Motor neuron (in vitro differentiated cells): ENCODE results near the gene SGMS1. TPM values are rescaled to one million over a fixed set of nuclear protein-coding genes. Genes with fewer than 3 reads are reported as not detected.
"Not testable (repeated sequence)": the region's sequence is repeated elsewhere in the genome, so short reads cannot be mapped to it uniquely, and the experiment has no call there.

Experiments
- ATAC-seq, 8 experiments: fragments of 200-7000 bp; cut with Tn5 transposase; replicated peaks in 6 of 8; 2 replicates each; pipeline ENCODE4 v1.8.0; 2021; ENCODE audit warnings: mild to moderate bottlenecking in 8 of 8, moderate library complexity in 8 of 8
- H3K27ac ChIP-seq, 2 donors: fragments of 250-450 bp; sonication (Bioruptor Pico); 2 replicates each; pipeline ENCODE4 v1.9.0; 2021; ENCODE audit warnings: antibody characterized with exemption in 2 of 2, mild to moderate bottlenecking in 2 of 2, moderate library complexity in 1 of 2
- H3K4me1 ChIP-seq, 2 donors: fragments of 250-450 bp; sonication (Bioruptor Pico); replicated peaks in 1 of 2; 2 replicates each; pipeline ENCODE4 v1.6.1; 2021; ENCODE audit warnings: antibody characterized with exemption in 2 of 2, mild to moderate bottlenecking in 2 of 2, moderate library complexity in 1 of 2
- H3K4me3 ChIP-seq, 5 donors: fragments of 250-450 bp; sonication (Bioruptor Pico); 2 replicates each; pipeline ENCODE4 v1.9.0; 2021; ENCODE audit warnings: antibody characterized with exemption in 5 of 5, mild to moderate bottlenecking in 5 of 5, moderate library complexity in 4 of 5
- WGBS, 10 experiments: fragments of 450-650 bp; shearing (Covaris generic); methylation state at CpG; one replicate each; pipeline ENCODE4 v1.0.0; 2022; 5-methylcytosine and 5-hydroxymethylcytosine counted together
- in situ Hi-C, 9 experiments: fragments of 400-800 bp; cut with MboI; loops; one replicate each; pipeline ENCODE4 v1.15.0; 2021; ENCODE audit warnings: low sequenced_read_pairs in 9 of 9, low pct_unique_long_range_greater_than_20kb in 2 of 9; ENCODE audit not compliant: unreplicated experiment in 9 of 9
- total RNA-seq, 8 experiments: library from RNA; unstranded; fragments of 300-600 nt; gene quantifications; 2 replicates each; pipeline versions ENCODE4 v1.2.3 to v1.2.4, GENCODE V29; 2022

Gene SGMS1
- total RNA-seq, 8 experiments from 2014 or later: 8.5 to 31.0 (median 19.8) TPM

DNA sequence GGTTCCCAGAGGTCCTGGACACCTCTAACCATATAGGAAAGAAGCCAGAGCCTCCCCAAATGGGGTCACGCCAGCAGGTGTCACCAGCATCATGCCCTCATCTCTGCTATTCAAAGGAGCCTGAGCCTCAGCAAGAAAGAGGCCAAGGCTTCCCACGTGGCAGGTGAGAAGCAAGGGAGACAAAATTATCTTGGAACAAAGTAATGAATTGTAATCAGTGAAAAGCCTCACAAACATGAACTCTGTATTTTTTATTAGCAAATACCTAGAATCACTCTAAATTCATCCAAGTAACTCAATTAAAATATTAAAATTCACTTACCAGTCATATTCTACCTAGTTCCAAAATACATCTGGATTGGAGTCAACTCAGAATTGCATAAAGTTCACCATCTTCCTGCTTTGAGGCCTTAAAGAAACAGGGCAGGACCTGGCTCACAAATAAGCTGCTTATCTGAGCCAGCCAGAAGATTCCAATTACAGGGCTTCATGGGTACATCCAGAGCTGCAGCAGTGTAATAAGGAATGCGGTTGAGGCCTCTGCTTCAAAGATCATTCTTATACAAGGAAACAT lies 68.7 kb downstream of the SGMS1 start:
- Histone ChIP-seq H3K27ac (no peak overlapping the region), H3K4me3 (no peak overlapping the region), H3K4me1 (peaks cover 0 to 3% of the 10 kb centered on the region in 2 donors)
- ATAC-seq: peak in 3 of 8 experiments; percentile 35 to 65 (median 65)
- WGBS, 10 experiments: 0 to 100% (median 74%) methylated on average over 1 to 3 of the region's 3 CpGs; no CpG with 5 or more reads in 2 of the 10 experiments
- in situ Hi-C loops: no loop called here

GRCh38 chr10:50554376-50554994 lies 69.3 kb downstream of the SGMS1 start:
- in situ Hi-C loops: no loop called here
- no peak for ATAC-seq
- H3K4me3 ChIP-seq: no peak overlapping the region
- no peak overlapping the region for H3K27ac ChIP-seq
- H3K4me1 ChIP-seq: peaks cover 0 to 3% of the 10 kb centered on the region in 2 donors
- WGBS, 10 experiments: 45 to 79% (median 60%) methylated on average over 1 to 4 of the region's 4 CpGs; no CpG with 5 or more reads in 1 of the 10 experiments

DNA sequence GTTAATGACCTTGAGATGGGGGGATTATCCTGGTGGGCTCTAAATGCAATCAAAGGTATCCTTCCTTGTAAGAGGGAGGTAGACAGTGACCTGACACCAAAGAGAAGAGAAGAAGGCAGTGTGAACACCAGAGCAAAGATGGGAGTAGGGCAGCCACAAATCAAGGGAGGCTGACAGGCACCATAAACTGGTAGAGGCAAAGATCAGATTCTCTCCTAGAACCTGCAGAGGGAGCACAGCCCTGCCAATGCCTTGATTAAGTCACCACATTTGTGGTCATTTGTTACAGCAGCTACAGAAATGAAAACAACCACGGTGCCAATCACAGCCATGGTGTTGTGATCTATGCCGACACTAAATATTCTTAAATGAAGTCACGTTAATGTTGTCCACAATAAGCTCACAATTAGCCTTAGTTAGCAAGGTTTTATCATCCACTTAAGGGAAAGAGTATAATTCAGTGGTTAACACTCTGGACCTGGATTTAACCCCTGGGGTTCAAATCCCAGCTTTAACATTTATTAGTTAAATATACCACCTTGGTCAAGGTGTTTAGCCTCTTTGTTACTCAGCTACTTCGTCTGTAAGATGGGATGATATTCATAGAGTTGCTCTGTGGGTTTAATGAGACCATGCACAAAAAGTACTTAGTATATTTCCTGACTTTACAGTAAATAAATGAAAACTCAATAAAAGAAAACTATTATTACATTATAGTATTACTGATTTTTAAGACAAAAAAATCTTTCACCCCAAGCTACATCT lies 70.8 kb downstream of the SGMS1 start:
- H3K27ac ChIP-seq: no peak overlapping the region
- H3K4me3 ChIP-seq: no peak overlapping the region
- no peaks in the 10 kb centered on the region for H3K4me1 ChIP-seq
- in situ Hi-C loops: no loop called here
- WGBS, 10 experiments: 77 to 100% (median 83%) methylated on average over 1 to 4 of the region's 4 CpGs; no CpG with 5 or more reads in 2 of the 10 experiments
- ATAC-seq: peak in 2 of 8 experiments; percentile 26 to 33

- 0 to 100% (median 92%) methylated on average over 1 to 4 of the region's 4 CpGs; no CpG with 5 or more reads in 2 of the 10 experiments for WGBS, 10 experiments
- ATAC-seq: peak in 1 of 8 experiments; percentile 18
- Histone ChIP-seq H3K27ac (no peak overlapping the region), H3K4me3 (no peak overlapping the region), H3K4me1 (no peaks in the 10 kb centered on the region)
- in situ Hi-C loops: no loop called here
These were observed 71.4 kb downstream of the SGMS1 start for GRCh38 chr10:50552308-50552707.

- Histone ChIP-seq H3K27ac (no peak overlapping the region), H3K4me3 (no peak overlapping the region), H3K4me1 (no peaks in the 10 kb centered on the region)
- WGBS, 10 experiments: 94 to 100% (median 100%) methylated on average over 1 to 2 of the region's 2 CpGs; no CpG with 5 or more reads in 2 of the 10 experiments
- in situ Hi-C loops: no loop called here
- no peak for ATAC-seq
These were observed 71.9 kb downstream of the SGMS1 start for GRCh38 chr10:50551894-50552293.

DNA sequence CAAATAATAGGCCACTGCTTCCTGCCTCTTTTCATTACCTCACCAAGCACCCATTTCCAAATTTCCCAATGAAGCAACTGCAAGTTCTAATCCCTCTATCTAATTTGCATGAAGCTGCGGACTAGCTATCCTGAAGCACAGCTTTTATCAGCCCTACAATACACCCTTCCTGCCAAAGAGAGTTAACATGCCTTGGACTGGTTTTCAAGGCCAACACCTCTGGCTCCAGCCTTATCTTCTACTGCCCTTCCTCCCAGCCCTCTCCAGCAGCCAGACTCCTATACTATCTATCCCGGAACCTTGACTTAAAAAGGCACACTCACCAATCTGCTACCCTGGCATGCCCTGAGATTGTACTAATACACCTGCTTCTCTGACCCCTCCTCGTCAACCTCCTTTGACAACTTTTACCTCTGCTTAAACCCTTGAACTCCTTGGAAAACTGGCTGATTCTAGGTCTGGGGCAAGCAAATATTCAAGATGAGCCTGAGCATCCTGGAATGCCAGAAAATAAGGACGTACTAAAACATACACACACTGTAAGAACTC lies 73.4 kb downstream of the SGMS1 start:
- Histone ChIP-seq H3K4me3 (no peak overlapping the region), H3K27ac (no peak overlapping the region), H3K4me1 (no peaks in the 10 kb centered on the region)
- 43 to 94% (median 78%) methylated on average over 1 to 4 of the region's 4 CpGs; no CpG with 5 or more reads in 2 of the 10 experiments for WGBS, 10 experiments
- ATAC-seq: peak in 3 of 8 experiments; percentile 63 to 68 (median 64)
- in situ Hi-C loops: no loop called here

- H3K4me1 ChIP-seq, in situ Hi-C loops, H3K4me3 ChIP-seq, ATAC-seq, H3K27ac ChIP-seq: not testable (repeated sequence)
- 45 to 100% (median 84%) methylated on average over 1 to 3 of the region's 3 CpGs; no CpG with 5 or more reads in 2 of the 10 experiments for WGBS, 10 experiments
These were observed 74.6 kb downstream of the SGMS1 start for GRCh38 chr10:50549186-50549585.

DNA sequence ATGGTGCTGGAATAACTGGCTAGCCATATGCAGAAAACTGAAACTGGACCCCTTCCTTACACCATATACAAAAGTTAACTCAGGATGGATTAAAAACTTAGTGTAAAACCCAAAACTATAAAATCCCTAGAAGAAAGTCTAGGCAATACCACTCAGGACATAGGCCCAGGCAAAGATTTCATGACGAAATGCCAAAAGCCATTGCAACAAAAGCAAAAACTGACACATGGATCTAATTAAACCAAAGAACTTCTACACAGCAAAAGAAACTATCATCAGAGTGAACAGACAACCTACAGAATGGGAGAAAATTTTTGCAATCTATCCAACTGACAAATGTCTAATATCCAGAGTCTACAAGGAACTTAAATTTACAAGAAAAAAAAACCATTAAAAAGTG lies 75.3 kb downstream of the SGMS1 start:
- in situ Hi-C loops, H3K27ac ChIP-seq, H3K4me3 ChIP-seq, H3K4me1 ChIP-seq, ATAC-seq: not testable (repeated sequence)
- WGBS, 10 experiments: 40 to 100% (median 80%) methylated on average over 1 of the region's 1 CpG; no CpG with 5 or more reads in 1 of the 10 experiments

- no CpG with 5 or more reads among the region's 1 CpG for WGBS, 10 experiments
These were observed 77.5 kb downstream of the SGMS1 start for GRCh38 chr10:50546287-50546686.

GRCh38 chr10:50545846-50546245 lies 77.9 kb downstream of the SGMS1 start:
- in situ Hi-C loops: no loop called here
- no peak for ATAC-seq
- WGBS, 10 experiments: 0 to 100% (median 83%) methylated on average over 1 of the region's 1 CpG; no CpG with 5 or more reads in 4 of the 10 experiments
- no peaks in the 10 kb centered on the region for H3K4me1 ChIP-seq
- no peak overlapping the region for H3K27ac ChIP-seq
- no peak overlapping the region for H3K4me3 ChIP-seq

More at GRCh38 chr10:50546287-50546686, 77.5 kb downstream of the SGMS1 start:
- H3K4me1 ChIP-seq, H3K27ac ChIP-seq, in situ Hi-C loops, ATAC-seq, H3K4me3 ChIP-seq: not testable (repeated sequence)

DNA sequence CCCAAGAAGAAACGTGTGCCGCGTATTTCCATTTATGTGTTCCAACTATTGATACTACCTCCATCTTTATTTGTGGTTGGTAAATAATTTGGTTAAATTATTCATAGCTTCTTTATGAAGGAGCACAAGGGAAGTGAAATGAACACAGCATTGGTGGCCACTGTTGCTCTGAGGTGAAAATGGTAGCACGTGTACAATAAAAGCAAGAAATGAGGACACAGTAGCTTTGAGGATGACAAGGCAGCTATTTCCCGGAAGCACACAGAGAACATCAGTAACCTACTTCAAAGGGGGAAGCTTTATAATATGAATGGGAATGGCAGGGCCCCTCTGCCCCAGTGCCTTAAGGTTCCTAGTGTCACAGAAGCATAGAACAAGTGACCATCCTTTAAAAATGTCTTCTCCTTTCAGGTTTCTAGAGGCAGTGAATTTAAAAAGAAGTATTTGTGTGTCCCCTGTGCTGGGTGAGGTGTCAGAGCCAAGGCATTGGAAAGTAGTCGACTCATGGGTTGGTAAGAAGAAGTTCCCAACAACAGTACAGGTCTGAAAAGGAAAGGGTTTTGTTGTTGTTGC lies 78.8 kb downstream of the SGMS1 start:
- Histone ChIP-seq H3K27ac (no peak overlapping the region), H3K4me3 (no peak overlapping the region), H3K4me1 (no peaks in the 10 kb centered on the region)
- 40 to 100% (median 87%) methylated on average over 1 to 5 of the region's 6 CpGs; no CpG with 5 or more reads in 1 of the 10 experiments for WGBS, 10 experiments
- no peak for ATAC-seq
- in situ Hi-C loops: no loop called here

GRCh38 chr10:50544095-50544856 lies 79.5 kb downstream of the SGMS1 start:
- H3K4me3 ChIP-seq: no peak overlapping the region
- no peak for ATAC-seq
- in situ Hi-C loops: no loop called here
- no peaks in the 10 kb centered on the region for H3K4me1 ChIP-seq
- H3K27ac ChIP-seq: no peak overlapping the region
- 59 to 96% (median 89%) methylated on average over 2 to 3 of the region's 3 CpGs; no CpG with 5 or more reads in 2 of the 10 experiments for WGBS, 10 experiments
